HepG2 (cell line): Measurements from ENCODE around the gene SPNS1. TPM values are rescaled to one million over a fixed set of nuclear protein-coding genes. Genes with fewer than 3 reads are reported as not detected.

Experiments
- CENPT ChIP-seq: sonication (generic); formaldehyde crosslinking; IDR thresholded peaks from 2 replicates; pipeline ENCODE4 v1.8.0; 2022; ENCODE audit warnings: low read depth, mild to moderate bottlenecking, moderate library complexity, missing genetic modification reagents
- HNF4G ChIP-seq, 2 experiments: sonication (generic) in 1 of 2; formaldehyde crosslinking in 1 of 2; IDR thresholded peaks; 2 replicates each; pipeline versions ENCODE4 v1.4.0 to v1.6.1; 2011 to 2020; ENCODE audit warnings: borderline replicate concordance in 2 of 2, low read depth in 2 of 2, mild to moderate bottlenecking in 2 of 2, low read length in 1 of 2, missing genetic modification reagents in 1 of 2, moderate library complexity in 1 of 2
- KDM5A ChIP-seq: fragments of 200-600 bp; sonication (generic); IDR thresholded peaks from 2 replicates; pipeline ENCODE4 v1.7.0; 2018; ENCODE audit warnings: antibody characterized with exemption, mild to moderate bottlenecking, low read length, borderline replicate concordance
- MYPOP ChIP-seq: sonication (generic); formaldehyde crosslinking; IDR thresholded peaks from 2 replicates; pipeline ENCODE4 v1.8.1; 2023; ENCODE audit warnings: mild to moderate bottlenecking, moderate library complexity, missing genetic modification reagents
- PAF1 ChIP-seq: IDR thresholded peaks from 2 replicates; pipeline ENCODE4 v1.6.1; 2016; ENCODE audit warnings: missing genetic modification reagents, missing compliant biosample characterization
- RBM39 ChIP-seq: fragments of 200-400 bp; formaldehyde crosslinking; IDR thresholded peaks from one replicate; pipeline ENCODE4 v1.6.1; 2018; ENCODE audit warnings: antibody characterized with exemption, mild to moderate bottlenecking, low read depth, low read length; ENCODE audit not compliant: poor library complexity, severe bottlenecking
- SOX5 ChIP-seq: IDR thresholded peaks from 2 replicates; pipeline ENCODE4 v1.6.1; 2016; ENCODE audit warnings: borderline replicate concordance
- SRSF4 ChIP-seq: fragments of 200-400 bp; formaldehyde crosslinking; IDR thresholded peaks from one replicate; pipeline ENCODE4 v1.6.1; 2018; ENCODE audit warnings: mild to moderate bottlenecking, low read depth, low read length, moderate library complexity; ENCODE audit not compliant: poor library complexity, severe bottlenecking
- SUZ12 ChIP-seq: fragments of 150-350 bp; IDR thresholded peaks from 2 replicates; pipeline ENCODE4 v1.6.1; 2014; ENCODE audit warnings: low read depth, low read length
- ZNF12 ChIP-seq: sonication (generic); formaldehyde crosslinking; IDR thresholded peaks from 2 replicates; pipeline ENCODE4 v1.5.0; 2020; ENCODE audit warnings: missing genetic modification reagents
- ZNF569 ChIP-seq: sonication (generic); formaldehyde crosslinking; IDR thresholded peaks from 2 replicates; pipeline ENCODE4 v1.5.0; 2020; ENCODE audit warnings: mild to moderate bottlenecking, missing genetic modification reagents, moderate library complexity, borderline replicate concordance
- ZNF619 ChIP-seq: sonication (generic); formaldehyde crosslinking; IDR thresholded peaks from 2 replicates; pipeline ENCODE4 v1.4.0; 2020; ENCODE audit warnings: mild to moderate bottlenecking, missing genetic modification reagents
- ZNF644 ChIP-seq: IDR thresholded peaks from 2 replicates; pipeline ENCODE4 v1.6.1; 2016; ENCODE audit warnings: low read depth
- ZNF678 ChIP-seq: sonication (generic); formaldehyde crosslinking; IDR thresholded peaks from 2 replicates; pipeline ENCODE4 v1.4.0; 2020; ENCODE audit warnings: mild to moderate bottlenecking, missing genetic modification reagents
- ZNF703 ChIP-seq: sonication (generic); formaldehyde crosslinking; IDR thresholded peaks from 2 replicates; pipeline ENCODE4 v1.5.1; 2020; ENCODE audit warnings: missing genetic modification reagents, mild to moderate bottlenecking, moderate library complexity, borderline replicate concordance
- ZNF776 ChIP-seq: sonication (generic); formaldehyde crosslinking; IDR thresholded peaks from 2 replicates; pipeline ENCODE4 v1.4.0; 2020; ENCODE audit warnings: mild to moderate bottlenecking, missing genetic modification reagents
- polyA plus RNA-seq, 8 experiments: library from polyadenylated mRNA; depleted of rRNA in 3 of 8; stranded (reverse) in 7 of 8; unstranded in 1 of 8; fragments of >200 nt; fragmentation: Illumina TruSeq in 4 of 8; extraction: Trizol in 4 of 8; gene quantifications; 2 replicates each; pipeline versions ENCODE4 v1.2.1 to v1.2.3, GENCODE V29; 2011 to 2016; ENCODE audit warnings: low read depth in 4 of 8, missing spikeins in 1 of 8, mixed read lengths in 1 of 8; ENCODE audit not compliant: insufficient read depth in 1 of 8
- total RNA-seq, 5 experiments: library from RNA; depleted of rRNA; stranded (reverse); fragments of >200 nt; fragmentation: Illumina TruSeq; extraction: Trizol; gene quantifications; 2 replicates each; pipeline ENCODE4 v1.2.3, GENCODE V29; 2016; ENCODE audit warnings: low read depth in 1 of 5
- TF ChIP-seq, protein P1 (sequence below): fragments of 450-650 bp; IDR thresholded peaks from 2 replicates; pipeline ENCODE4 v1.6.1; 2017
- TF ChIP-seq, protein P2 (sequence below): sonication (generic); formaldehyde crosslinking; IDR thresholded peaks from 2 replicates; pipeline ENCODE4 v1.5.0; 2020; ENCODE audit warnings: missing genetic modification reagents
- TF ChIP-seq, protein P3 (sequence below): sonication (generic); formaldehyde crosslinking; IDR thresholded peaks from 2 replicates; pipeline ENCODE4 v1.8.1; 2022; ENCODE audit warnings: low read depth, mild to moderate bottlenecking, missing genetic modification reagents
- TF ChIP-seq, protein P4 (sequence below): sonication (generic); formaldehyde crosslinking; IDR thresholded peaks from 2 replicates; pipeline ENCODE4 v1.4.0; 2020; ENCODE audit warnings: missing genetic modification reagents; ENCODE audit errors: not compliant biosample characterization

SPNS1 gene
- total and polyA plus RNA-seq, 2 of the 13 experiments (the other 11 are each of a cell fraction or from before 2014, with no cell fraction given): 25.6 to 38.8 TPM

- TF ChIP-seq HNF4G (IDR thresholded peaks at IDR 0.05; ENCODE audit: borderline replicate concordance, low read depth, low read length): peak; percentile 39; the same call in 1 of the 2 replicates
- TF ChIP-seq HNF4G (CRISPR knock-in tag; IDR thresholded peaks at IDR 0.05; ENCODE audit: borderline replicate concordance, low read depth): peak; percentile 49
- peak; percentile 37; the same call in 1 of the 2 replicates for TF ChIP-seq ZNF776 (CRISPR knock-in tag)
- TF ChIP-seq PAF1: no peak
- TF ChIP-seq, protein P1, sequence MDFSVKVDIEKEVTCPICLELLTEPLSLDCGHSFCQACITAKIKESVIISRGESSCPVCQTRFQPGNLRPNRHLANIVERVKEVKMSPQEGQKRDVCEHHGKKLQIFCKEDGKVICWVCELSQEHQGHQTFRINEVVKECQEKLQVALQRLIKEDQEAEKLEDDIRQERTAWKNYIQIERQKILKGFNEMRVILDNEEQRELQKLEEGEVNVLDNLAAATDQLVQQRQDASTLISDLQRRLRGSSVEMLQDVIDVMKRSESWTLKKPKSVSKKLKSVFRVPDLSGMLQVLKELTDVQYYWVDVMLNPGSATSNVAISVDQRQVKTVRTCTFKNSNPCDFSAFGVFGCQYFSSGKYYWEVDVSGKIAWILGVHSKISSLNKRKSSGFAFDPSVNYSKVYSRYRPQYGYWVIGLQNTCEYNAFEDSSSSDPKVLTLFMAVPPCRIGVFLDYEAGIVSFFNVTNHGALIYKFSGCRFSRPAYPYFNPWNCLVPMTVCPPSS: no peak
- TF ChIP-seq, protein P2, sequence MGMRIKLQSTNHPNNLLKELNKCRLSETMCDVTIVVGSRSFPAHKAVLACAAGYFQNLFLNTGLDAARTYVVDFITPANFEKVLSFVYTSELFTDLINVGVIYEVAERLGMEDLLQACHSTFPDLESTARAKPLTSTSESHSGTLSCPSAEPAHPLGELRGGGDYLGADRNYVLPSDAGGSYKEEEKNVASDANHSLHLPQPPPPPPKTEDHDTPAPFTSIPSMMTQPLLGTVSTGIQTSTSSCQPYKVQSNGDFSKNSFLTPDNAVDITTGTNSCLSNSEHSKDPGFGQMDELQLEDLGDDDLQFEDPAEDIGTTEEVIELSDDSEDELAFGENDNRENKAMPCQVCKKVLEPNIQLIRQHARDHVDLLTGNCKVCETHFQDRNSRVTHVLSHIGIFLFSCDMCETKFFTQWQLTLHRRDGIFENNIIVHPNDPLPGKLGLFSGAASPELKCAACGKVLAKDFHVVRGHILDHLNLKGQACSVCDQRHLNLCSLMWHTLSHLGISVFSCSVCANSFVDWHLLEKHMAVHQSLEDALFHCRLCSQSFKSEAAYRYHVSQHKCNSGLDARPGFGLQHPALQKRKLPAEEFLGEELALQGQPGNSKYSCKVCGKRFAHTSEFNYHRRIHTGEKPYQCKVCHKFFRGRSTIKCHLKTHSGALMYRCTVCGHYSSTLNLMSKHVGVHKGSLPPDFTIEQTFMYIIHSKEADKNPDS: peak; percentile 71; the same call in 1 of the 2 replicates
- TF ChIP-seq ZNF12 (CRISPR knock-in tag): no peak
- no peak for TF ChIP-seq SUZ12
- no peak for TF ChIP-seq ZNF644 (CRISPR knock-in tag)
- peak; percentile 82; the same call in 1 of the 2 replicates for TF ChIP-seq MYPOP (CRISPR knock-in tag)
- TF ChIP-seq, protein P3, sequence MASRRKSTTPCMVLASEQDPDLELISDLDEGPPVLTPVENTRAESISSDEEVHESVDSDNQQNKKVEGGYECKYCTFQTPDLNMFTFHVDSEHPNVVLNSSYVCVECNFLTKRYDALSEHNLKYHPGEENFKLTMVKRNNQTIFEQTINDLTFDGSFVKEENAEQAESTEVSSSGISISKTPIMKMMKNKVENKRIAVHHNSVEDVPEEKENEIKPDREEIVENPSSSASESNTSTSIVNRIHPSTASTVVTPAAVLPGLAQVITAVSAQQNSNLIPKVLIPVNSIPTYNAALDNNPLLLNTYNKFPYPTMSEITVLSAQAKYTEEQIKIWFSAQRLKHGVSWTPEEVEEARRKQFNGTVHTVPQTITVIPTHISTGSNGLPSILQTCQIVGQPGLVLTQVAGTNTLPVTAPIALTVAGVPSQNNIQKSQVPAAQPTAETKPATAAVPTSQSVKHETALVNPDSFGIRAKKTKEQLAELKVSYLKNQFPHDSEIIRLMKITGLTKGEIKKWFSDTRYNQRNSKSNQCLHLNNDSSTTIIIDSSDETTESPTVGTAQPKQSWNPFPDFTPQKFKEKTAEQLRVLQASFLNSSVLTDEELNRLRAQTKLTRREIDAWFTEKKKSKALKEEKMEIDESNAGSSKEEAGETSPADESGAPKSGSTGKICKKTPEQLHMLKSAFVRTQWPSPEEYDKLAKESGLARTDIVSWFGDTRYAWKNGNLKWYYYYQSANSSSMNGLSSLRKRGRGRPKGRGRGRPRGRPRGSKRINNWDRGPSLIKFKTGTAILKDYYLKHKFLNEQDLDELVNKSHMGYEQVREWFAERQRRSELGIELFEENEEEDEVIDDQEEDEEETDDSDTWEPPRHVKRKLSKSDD (CRISPR knock-in tag): peak; percentile 92
- no peak for TF ChIP-seq SRSF4
- TF ChIP-seq, protein P4, sequence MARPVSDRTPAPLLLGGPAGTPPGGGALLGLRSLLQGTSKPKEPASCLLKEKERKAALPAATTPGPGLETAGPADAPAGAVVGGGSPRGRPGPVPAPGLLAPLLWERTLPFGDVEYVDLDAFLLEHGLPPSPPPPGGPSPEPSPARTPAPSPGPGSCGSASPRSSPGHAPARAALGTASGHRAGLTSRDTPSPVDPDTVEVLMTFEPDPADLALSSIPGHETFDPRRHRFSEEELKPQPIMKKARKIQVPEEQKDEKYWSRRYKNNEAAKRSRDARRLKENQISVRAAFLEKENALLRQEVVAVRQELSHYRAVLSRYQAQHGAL (CRISPR knock-in tag): no peak
- no peak for TF ChIP-seq RBM39
- 0 out of 2 replicates have a peak, but pooled peaks have one; percentile 10 for TF ChIP-seq ZNF703
- peak; percentile 100 for TF ChIP-seq KDM5A
- TF ChIP-seq CENPT (CRISPR knock-in tag): peak; percentile 70; the same call in 1 of the 2 replicates
- no peak for TF ChIP-seq ZNF569 (CRISPR knock-in tag)
- TF ChIP-seq ZNF678: peak; percentile 96
- peak; percentile 79; the same call in 1 of the 2 replicates for TF ChIP-seq ZNF619 (CRISPR knock-in tag)
- peak; percentile 62; the same call in 1 of the 2 replicates for TF ChIP-seq SOX5 (CRISPR knock-in tag)
These were observed at the start of gene SPNS1 (continued) for GRCh38 chr16:28974437-28975157.
